Panc1 (cell line): ENCODE measurements around the gene CCDC83. TPM values are rescaled to one million over a fixed set of nuclear protein-coding genes. Genes with fewer than 3 reads are reported as not detected.

Experiments used
- ATAC-seq: fragments of 200-7000 bp; cut with Tn5 transposase; 2 replicates; pipeline ENCODE4 v1.9.1; 2020; ENCODE audit warnings: mild to moderate bottlenecking, moderate library complexity
- BruUV-seq: library from RNA; stranded (reverse); fragments of 400-500 nt; replicated peaks from 2 replicates; lab custom pipeline; 2021; lab: Mats Ljungman, UMichigan
- CTCF ChIA-PET: fragments of 300-600 bp; sonication (Branson Sonifier 250); formaldehyde crosslinking; loops from one replicate; lab custom pipeline; 2022; ENCODE audit warnings: antibody characterized with exemption; lab: Charles Lee
- POLR2A ChIA-PET: fragments of 300-600 bp; sonication (Branson Sonifier 250); formaldehyde crosslinking; loops from one replicate; lab custom pipeline; 2022; ENCODE audit warnings: antibody characterized with exemption; lab: Charles Lee
- DNase-seq: peaks from one replicate; pipeline ENCODE4 v3.0.0-alpha.2; 2010; ENCODE audit warnings: low read depth, low spot score
- H3K27ac ChIP-seq: 2 replicates; pipeline ENCODE4 v1.5.1; 2011; ENCODE audit warnings: mild to moderate bottlenecking, low read length, inconsistent platforms
- H3K27me3 ChIP-seq: fragments of 200-500 bp; sonication (Bioruptor generic); 2 replicates; pipeline ENCODE4 v1.6.0; 2014; ENCODE audit warnings: low read length, inconsistent platforms; ENCODE audit not compliant: control insufficient read depth, insufficient read depth
- H3K36me3 ChIP-seq: fragments of 200-500 bp; sonication (Bioruptor generic); 2 replicates; pipeline ENCODE4 v1.5.1; 2014; ENCODE audit warnings: inconsistent platforms, mild to moderate bottlenecking, low read length, moderate library complexity; ENCODE audit not compliant: control insufficient read depth, insufficient read depth
- H3K4me1 ChIP-seq: 2 replicates; pipeline ENCODE4 v1.5.1; 2011; ENCODE audit warnings: inconsistent platforms, mild to moderate bottlenecking, low read length, moderate library complexity; ENCODE audit not compliant: control insufficient read depth, insufficient read depth
- H3K4me3 ChIP-seq, 2 experiments: 2 replicates each; pipeline ENCODE4 v1.5.1; 2011 to 2012; ENCODE audit warnings: low read depth in 2 of 2, low read length in 2 of 2, mild to moderate bottlenecking in 2 of 2, inconsistent platforms in 1 of 2, moderate library complexity in 1 of 2
- H3K9me3 ChIP-seq: fragments of 200-500 bp; sonication (Bioruptor generic); 2 replicates; pipeline ENCODE4 v1.5.1; 2014; ENCODE audit warnings: low read depth, mild to moderate bottlenecking, inconsistent platforms, low read length, moderate library complexity; ENCODE audit not compliant: control insufficient read depth, insufficient read depth
- POLR2AphosphoS5 ChIP-seq: IDR thresholded peaks from 2 replicates; pipeline ENCODE4 v1.6.1; 2012; ENCODE audit warnings: mild to moderate bottlenecking, low read depth, low read length, moderate library complexity
- SIN3A ChIP-seq: IDR thresholded peaks from 2 replicates; pipeline ENCODE4 v1.6.1; 2012; ENCODE audit warnings: low read depth, mild to moderate bottlenecking, low read length, moderate library complexity, borderline replicate concordance; ENCODE audit not compliant: insufficient read depth
- TCF7L2 ChIP-seq: IDR thresholded peaks from 2 replicates; pipeline ENCODE4 v1.6.1; 2011; ENCODE audit warnings: mild to moderate bottlenecking, low read depth, low read length, inconsistent platforms
- in situ Hi-C: cut with HindIII; loops from 2 replicates; pipeline ENCODE4 v1.10.0; 2016; ENCODE audit warnings: low sequenced_read_pairs, low pct_unique_long_range_greater_than_20kb
- intact Hi-C: fragments of 100-400 bp; cut with micrococcal nuclease; formaldehyde crosslinking; loops from one replicate; pipeline ENCODE4 v1.10.0; 2022; ENCODE audit not compliant: unreplicated experiment
- total RNA-seq: library from RNA; stranded (reverse); gene quantifications from one replicate; pipeline ENCODE4 v1.2.1, GENCODE V29; 2021; ENCODE audit not compliant: unreplicated experiment
- TF ChIP-seq, protein P1 (sequence below): fragments of 450-650 bp; IDR thresholded peaks from 2 replicates; pipeline ENCODE4 v1.5.1; 2017; ENCODE audit warnings: mild to moderate bottlenecking
- TF ChIP-seq, protein P2 (sequence below), 2 experiments: IDR thresholded peaks; 2 replicates each; pipeline ENCODE4 v1.6.1; 2011 to 2012; ENCODE audit warnings: low read depth in 2 of 2, control low read depth in 1 of 2, low read length in 1 of 2, mild to moderate bottlenecking in 1 of 2, moderate library complexity in 1 of 2; ENCODE audit not compliant: insufficient read depth in 1 of 2

CCDC83 gene
- total RNA-seq, 1 experiment from 2014 or later = not detected

DNA sequence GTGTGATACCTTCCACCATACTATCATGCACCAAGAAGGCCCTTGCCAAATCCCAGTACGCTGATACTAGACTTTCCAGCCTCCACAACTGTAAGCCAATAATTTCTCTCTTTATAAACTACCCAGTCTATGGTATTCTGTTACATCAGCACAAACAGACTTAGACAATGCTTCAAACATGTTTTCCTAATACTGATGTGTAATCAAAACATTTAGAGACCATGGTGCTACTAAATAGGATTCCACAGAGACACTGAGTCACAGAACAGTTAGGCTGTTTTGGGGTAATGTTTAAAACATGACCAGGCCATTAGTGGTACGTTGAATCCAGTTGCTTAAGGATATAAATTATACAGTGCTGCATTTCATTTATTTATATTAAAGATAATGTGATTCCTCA, 110.0 kb downstream of the CCDC83 start:
- no TSS peak for BruUV-seq
- Histone ChIP-seq H3K4me1 (no peaks in the 10 kb centered on the region), H3K9me3 (no peaks in the 10 kb centered on the region), H3K36me3 (no peaks in the 10 kb centered on the region; the same call in 1 of the 2 replicates), H3K27me3 (no peaks in the 10 kb centered on the region), H3K4me3 (no peak overlapping the region), H3K27ac (no peak overlapping the region)
- DNase-seq = no peak
- ChIA-PET POLR2A (no interaction called here), CTCF (no interaction called here)
- in situ Hi-C loops (no loop called here), intact Hi-C loops (no loop called here)
- no peak for ATAC-seq
- TF ChIP-seq, protein P1, sequence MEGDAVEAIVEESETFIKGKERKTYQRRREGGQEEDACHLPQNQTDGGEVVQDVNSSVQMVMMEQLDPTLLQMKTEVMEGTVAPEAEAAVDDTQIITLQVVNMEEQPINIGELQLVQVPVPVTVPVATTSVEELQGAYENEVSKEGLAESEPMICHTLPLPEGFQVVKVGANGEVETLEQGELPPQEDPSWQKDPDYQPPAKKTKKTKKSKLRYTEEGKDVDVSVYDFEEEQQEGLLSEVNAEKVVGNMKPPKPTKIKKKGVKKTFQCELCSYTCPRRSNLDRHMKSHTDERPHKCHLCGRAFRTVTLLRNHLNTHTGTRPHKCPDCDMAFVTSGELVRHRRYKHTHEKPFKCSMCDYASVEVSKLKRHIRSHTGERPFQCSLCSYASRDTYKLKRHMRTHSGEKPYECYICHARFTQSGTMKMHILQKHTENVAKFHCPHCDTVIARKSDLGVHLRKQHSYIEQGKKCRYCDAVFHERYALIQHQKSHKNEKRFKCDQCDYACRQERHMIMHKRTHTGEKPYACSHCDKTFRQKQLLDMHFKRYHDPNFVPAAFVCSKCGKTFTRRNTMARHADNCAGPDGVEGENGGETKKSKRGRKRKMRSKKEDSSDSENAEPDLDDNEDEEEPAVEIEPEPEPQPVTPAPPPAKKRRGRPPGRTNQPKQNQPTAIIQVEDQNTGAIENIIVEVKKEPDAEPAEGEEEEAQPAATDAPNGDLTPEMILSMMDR = no peak
- TF ChIP-seq TCF7L2 (no peak), SIN3A (no peak), POLR2AphosphoS5 (no peak)

DNA sequence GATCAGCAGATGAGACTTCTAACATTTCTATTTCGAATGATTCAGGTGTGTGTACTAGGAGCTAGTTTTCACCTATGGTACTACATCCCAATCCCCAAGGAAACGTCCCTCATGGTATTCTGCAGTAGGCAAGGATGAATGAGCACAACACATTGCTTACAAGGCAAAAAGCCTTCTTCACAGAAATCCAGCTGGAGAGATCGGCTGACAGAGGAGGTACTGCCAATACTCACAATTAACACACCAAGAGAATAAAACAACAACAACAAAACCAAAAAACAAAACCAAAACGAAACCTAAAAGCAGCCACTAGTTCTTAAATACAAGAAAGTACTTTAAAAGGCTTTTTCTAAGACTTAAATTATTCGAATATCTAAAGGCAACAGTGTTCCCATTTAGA, 112.3 kb downstream of the CCDC83 start:
- Histone ChIP-seq H3K27ac (no peak overlapping the region), H3K9me3 (no peaks in the 10 kb centered on the region), H3K4me3 (no peak overlapping the region), H3K4me1 (no peaks in the 10 kb centered on the region), H3K27me3 (no peaks in the 10 kb centered on the region), H3K36me3 (peaks cover 3% of the 10 kb centered on the region)
- CTCF ChIA-PET = no interaction called here
- POLR2A ChIA-PET = no interaction called here
- TF ChIP-seq TCF7L2 (no peak), POLR2AphosphoS5 (no peak), SIN3A (no peak)
- TF ChIP-seq, protein P1 = no peak
- TF ChIP-seq, protein P2, sequence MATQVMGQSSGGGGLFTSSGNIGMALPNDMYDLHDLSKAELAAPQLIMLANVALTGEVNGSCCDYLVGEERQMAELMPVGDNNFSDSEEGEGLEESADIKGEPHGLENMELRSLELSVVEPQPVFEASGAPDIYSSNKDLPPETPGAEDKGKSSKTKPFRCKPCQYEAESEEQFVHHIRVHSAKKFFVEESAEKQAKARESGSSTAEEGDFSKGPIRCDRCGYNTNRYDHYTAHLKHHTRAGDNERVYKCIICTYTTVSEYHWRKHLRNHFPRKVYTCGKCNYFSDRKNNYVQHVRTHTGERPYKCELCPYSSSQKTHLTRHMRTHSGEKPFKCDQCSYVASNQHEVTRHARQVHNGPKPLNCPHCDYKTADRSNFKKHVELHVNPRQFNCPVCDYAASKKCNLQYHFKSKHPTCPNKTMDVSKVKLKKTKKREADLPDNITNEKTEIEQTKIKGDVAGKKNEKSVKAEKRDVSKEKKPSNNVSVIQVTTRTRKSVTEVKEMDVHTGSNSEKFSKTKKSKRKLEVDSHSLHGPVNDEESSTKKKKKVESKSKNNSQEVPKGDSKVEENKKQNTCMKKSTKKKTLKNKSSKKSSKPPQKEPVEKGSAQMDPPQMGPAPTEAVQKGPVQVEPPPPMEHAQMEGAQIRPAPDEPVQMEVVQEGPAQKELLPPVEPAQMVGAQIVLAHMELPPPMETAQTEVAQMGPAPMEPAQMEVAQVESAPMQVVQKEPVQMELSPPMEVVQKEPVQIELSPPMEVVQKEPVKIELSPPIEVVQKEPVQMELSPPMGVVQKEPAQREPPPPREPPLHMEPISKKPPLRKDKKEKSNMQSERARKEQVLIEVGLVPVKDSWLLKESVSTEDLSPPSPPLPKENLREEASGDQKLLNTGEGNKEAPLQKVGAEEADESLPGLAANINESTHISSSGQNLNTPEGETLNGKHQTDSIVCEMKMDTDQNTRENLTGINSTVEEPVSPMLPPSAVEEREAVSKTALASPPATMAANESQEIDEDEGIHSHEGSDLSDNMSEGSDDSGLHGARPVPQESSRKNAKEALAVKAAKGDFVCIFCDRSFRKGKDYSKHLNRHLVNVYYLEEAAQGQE (IDR thresholded peaks at IDR 0.05; ENCODE audit: insufficient read depth in 1 of 2, low read depth in 2 of 2, low read length in 1 of 2) = no peak
- DNase-seq (no peak), ATAC-seq (no peak)
- in situ Hi-C loops (no loop called here), intact Hi-C loops (no loop called here)
- no TSS peak for BruUV-seq

Other genes starting within 250 kb of the CCDC83 start
- gene DLG2, start 228.0 kb upstream of the CCDC83 start, total RNA-seq = 4.2 TPM
- gene TMEM126B, start 226.8 kb upstream of the CCDC83 start, total RNA-seq = 106 TPM
- gene TMEM126A, start 207.4 kb upstream of the CCDC83 start, total RNA-seq = 50.9 TPM
- 75.8 TPM for gene CREBZF, start 190.3 kb upstream of the CCDC83 start, total RNA-seq
- 1.7 TPM for gene CCDC89, start 169.2 kb upstream of the CCDC83 start, total RNA-seq
- gene SYTL2, start 44.2 kb upstream of the CCDC83 start, total RNA-seq = 132 TPM
- 153 TPM for gene PICALM, start 213.7 kb downstream of the CCDC83 start, total RNA-seq